Measurements from ENCODE around the gene DNAH3.
"Not testable (repeated sequence)": the region's sequence is repeated elsewhere in the genome, so short reads cannot be mapped to it uniquely, and the experiment has no call there.

DNAH3 gene, protein sequence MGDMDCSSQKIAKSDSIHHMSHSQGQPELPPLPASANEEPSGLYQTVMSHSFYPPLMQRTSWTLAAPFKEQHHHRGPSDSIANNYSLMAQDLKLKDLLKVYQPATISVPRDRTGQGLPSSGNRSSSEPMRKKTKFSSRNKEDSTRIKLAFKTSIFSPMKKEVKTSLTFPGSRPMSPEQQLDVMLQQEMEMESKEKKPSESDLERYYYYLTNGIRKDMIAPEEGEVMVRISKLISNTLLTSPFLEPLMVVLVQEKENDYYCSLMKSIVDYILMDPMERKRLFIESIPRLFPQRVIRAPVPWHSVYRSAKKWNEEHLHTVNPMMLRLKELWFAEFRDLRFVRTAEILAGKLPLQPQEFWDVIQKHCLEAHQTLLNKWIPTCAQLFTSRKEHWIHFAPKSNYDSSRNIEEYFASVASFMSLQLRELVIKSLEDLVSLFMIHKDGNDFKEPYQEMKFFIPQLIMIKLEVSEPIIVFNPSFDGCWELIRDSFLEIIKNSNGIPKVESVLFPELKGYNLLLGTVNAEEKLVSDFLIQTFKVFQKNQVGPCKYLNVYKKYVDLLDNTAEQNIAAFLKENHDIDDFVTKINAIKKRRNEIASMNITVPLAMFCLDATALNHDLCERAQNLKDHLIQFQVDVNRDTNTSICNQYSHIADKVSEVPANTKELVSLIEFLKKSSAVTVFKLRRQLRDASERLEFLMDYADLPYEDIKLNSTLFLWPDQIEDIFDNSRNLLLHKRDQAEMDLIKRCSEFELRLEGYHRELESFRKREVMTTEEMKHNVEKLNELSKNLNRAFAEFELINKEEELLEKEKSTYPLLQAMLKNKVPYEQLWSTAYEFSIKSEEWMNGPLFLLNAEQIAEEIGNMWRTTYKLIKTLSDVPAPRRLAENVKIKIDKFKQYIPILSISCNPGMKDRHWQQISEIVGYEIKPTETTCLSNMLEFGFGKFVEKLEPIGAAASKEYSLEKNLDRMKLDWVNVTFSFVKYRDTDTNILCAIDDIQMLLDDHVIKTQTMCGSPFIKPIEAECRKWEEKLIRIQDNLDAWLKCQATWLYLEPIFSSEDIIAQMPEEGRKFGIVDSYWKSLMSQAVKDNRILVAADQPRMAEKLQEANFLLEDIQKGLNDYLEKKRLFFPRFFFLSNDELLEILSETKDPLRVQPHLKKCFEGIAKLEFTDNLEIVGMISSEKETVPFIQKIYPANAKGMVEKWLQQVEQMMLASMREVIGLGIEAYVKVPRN (N-terminal part only)

DNA sequence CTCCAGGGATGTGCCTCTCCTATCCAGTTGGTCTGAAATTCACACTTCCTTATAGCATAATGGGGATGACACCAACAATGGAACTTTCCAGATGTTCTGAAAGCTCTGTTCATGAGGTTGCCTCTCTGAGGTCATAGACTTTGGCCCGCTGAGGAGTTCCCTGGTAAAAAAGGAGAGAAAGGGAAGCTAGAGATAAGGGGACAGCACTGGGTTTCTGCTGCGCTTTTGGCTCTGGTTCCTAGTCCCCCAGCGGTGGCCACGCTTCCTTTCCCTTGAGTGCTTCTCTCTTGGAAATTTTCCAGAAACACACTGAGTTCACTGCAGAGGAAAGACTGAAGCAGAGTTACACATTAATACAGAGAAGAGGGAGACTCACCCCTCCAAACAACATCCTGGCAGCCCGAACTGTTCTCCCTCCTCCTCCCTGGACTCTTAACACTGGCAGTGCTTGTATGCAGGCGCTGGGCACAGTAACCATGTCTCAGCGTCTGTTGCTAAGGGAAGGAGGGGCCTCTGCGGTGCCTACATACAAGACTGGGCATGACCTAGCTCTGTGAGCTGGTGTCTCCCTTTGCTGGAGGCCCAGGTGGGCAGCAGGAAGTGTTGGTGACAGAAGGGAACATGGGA is at the start of gene DNAH3:
DNAH3 (minus strand) TSS at position 472 of the 627 bp plus-strand sequence. CDS start 527 bp downstream, outside the sequence.
- no peak for DNase-seq

DNA sequence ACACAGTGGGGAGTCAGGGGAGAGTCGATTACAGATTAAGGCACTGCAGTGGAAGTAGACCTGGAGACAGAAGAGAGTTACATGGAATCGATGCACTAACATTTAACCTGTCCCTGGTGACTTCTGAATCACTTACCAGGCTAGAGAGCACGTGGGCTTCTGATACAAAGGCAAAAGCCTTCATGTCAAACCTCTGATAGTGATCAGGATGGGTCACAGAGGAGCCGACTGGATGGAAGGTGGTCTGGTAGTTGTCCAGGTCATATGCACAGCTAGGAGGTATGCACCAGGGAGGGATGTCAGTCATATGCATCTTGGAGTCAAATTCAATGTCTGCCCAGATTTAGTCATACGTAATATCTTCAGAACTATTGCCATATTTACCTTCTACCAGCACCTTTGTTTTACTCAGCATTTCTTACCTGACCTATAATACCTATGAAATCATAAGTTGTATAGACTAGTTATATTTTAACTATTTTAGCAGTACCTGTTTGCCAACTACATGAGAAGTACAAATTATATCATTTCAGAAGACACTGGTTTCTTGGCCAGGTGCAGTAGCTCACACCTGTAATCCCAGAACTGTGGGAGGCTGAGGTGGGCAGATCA is 49.1 kb upstream of the DNAH3 start:
- no peak for DNase-seq

DNA sequence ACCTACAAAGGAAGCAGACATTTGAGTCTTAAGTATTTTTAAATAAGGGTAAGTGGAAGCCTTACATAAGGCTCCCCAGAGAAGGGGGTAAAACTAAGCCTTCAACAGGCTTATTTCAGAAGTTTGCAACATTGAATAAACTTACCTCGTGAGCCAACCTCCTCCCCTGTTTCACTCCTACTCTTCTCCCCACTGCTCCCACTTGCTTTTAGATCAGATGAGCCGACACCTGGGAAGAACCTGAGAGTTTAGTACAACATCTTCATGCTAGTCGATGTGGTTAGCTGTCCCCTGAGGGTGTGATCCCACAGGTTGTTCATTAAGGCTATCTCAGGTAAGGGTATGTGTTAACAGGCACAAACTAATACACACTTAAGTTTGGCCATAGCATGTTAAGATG is 47.0 kb upstream of the DNAH3 start:
- DNase-seq = no peak

DNA sequence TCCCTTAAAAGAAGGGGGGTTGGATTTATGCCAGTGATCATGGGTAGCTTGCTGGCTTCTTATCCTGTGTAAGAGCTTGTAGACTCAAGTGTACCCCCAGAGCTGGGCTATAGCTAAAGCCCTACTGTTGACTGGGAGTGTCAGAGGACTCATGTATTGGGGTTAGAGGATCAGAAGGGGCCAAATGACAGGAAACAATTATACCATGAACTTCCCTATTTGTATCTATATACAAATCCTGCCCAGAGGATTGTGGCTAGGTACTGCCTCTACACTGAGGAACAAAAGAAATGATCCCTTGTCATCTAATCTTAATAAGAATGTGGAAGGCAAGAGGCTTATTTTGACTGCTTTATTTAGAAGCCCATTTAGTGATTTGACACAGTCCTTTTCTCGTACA is 46.5 kb upstream of the DNAH3 start:
- DNase-seq = no peak

DNA sequence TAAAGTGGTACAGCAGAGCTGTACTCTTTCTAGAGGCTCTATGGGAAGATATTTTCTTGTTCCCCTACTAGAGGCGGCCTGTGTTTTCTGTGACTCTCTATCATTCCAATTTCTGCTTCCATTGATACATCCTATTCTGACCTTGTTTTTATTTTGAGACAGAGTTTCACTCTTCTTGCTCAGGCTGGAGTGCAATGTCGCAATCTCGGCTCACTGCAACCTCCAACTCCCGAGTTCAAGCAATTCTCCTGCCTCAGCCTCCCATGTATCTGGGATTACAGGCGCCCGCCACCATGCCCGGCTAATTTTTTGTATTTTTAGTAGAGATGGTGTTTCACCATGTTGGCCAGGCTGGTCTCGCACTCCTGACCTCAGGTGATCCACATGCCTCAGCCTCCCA is 44.7 kb upstream of the DNAH3 start:
- not testable (repeated sequence) for DNase-seq

DNA sequence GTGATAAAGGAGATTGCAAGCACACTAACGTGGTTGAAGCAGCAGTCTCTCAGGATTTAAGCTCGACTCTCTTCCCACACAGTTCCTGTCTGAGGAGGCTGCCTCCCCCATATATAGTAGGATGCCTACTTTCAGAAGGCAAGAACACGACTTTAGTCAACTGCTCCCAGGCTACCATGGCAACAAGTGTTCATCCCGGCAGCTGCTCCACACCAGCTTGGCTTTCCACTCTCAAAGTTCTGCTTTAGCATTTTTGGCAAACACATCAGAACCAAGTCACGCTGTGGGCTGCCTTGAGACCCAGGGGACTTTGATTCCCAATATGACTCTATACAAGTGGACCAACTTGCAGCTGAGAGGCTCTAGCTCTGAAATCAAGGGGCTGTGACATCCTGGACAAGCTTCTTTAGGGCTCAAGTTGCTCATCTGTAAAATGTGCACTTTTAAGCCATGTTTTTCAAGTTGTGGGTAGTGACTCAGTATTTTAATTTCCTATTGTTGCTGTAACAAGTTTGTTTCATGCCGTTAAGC is 44.2 kb upstream of the DNAH3 start:
- DNase-seq = no peak

DNA sequence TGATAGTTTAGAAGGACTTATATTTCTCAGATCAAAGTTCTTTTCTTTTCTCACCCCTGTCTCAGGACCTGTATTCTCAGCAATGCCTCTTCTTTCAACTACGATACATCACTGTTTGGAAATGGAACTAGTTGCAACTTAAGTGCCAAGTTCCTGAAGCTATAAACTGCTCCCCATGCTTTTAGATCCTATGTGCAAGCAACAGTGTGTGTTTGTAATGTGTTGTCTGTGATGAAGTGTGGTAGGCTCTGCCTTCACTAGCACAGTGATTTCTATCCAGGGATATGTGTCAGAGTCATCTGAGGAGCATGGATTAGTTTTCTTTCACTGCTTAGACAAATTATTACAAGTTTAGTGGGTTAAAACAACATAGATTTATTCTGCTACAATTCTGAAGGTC is 42.3 kb upstream of the DNAH3 start:
- no peak for DNase-seq

DNA sequence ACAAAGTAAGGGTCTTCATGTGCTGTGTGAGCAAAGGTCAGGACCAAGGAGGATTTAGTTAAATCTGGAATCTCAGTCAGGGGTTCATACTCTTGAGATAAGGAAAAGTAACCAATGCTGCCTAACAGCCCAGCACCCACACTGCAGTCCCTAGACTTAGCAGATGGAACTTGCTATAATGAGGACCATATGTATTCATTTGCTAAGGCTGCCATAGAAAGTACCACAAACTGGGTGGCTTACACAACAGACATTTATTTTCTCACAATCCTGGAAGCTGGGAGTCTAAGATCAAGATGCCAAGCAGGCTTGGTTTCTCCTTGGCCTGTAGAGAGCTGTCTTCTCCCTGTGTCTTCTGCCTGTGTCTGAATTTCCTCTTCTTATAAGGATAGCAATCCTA is 40.0 kb upstream of the DNAH3 start:
- DNase-seq = no peak

DNA sequence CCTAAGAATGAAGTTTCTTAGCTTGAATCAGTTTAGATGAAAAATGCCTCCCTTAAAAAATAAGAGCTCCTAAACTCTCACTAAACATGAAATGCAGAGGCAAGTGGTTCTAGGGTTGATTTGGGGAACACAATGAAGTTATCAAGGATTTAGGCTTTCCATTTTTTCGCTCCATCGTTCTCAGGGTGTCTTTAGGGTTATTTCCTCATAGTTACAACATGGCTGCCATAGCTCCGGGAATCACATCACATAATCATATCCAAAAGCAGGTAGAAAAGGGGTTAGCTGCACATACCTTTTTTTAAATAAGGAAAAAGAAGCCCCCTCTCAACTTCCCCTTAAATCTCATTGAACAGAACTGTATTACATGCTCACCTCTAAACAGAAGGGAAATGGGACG is 39.4 kb upstream of the DNAH3 start:
- no peak for DNase-seq

DNA sequence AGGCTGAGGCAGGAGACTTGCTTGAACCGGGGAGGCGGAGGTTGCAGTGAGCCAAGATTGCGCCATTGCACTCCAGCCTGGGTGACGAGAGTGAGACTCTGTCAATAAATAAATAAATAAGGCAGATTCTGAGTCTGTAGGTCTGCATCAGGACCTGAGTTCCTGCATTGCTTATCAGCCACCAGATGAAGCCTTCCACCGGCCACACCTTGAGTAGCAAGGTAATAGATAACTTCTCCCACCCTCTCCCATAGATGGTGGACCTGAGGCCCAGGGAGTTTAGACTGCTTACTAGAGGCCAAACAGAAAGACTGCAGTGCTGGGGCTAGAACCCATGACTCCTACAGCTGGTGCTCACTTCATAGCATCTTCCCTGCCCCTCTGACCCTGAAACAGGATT is 38.7 kb upstream of the DNAH3 start:
- DNase-seq = no peak

DNA sequence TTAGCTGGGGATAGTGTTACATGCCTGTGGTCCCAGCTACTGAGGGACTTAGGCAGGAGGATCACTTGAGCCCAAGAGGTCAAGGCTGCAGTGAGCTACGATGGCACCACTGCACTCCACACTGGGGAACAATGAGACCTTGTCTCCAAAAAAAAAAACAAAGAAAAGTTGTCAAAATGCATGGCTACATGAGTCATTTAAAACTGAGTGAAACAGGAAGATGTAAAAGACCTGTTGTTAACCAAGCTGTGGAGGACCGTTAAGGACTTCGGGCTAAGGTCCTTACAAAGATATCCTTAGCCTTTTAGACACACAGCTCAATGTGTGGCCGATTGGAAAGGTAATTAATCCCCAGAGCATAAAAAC is 35.7 kb upstream of the DNAH3 start:
- no peak for DNase-seq

DNA sequence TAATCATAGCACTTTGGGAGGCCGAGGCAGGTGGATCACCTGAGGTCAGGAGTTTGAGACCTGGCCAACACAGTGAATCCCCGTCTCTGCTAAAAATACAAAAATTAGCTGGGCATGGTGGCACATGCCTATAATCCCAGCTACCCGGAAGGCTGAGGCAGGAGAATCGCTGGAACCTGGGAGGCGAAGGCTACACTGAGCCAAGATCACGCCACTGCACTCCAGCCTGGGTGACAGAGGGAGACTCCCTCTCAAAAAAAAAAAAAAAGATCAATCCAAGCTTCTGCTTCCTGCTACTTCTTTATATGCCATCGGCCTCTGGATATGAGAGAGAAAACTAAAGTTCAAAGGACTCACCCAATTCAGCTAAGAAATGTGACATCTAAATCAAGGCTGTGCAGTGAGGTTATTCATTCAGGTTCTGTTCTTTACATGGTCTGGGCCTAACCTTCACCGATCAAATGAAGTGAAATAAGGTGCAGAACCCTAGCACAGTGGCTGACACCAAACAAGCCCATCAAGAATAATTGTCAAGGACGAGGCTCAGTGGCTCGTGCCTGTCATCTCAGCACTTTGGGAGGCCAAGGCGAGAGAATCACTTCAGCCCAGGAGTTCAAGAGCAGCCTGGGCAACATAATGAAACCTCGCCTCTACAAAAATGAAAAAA is 35.1 kb upstream of the DNAH3 start:
- no peak for DNase-seq

DNA sequence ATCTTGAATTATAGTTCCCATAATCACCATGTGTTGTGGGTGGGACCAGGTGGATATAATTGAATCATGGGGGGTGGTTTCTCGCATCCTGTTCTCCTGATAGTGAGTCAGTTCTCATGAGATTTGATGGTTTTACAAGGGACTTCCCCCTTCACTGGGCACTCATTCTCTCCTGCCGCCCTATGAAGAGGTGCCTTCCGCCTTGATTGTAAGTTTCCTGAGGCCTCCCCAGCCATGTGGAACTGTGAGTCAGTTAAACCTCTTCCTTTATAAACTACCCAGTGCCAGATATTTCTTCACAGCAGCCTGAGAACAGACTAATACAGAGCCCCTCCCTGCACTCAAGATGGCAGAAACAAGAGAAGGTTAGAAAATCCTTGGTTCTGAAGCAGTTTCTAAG is 34.2 kb upstream of the DNAH3 start:
- peak; percentile 51 for DNase-seq

DNA sequence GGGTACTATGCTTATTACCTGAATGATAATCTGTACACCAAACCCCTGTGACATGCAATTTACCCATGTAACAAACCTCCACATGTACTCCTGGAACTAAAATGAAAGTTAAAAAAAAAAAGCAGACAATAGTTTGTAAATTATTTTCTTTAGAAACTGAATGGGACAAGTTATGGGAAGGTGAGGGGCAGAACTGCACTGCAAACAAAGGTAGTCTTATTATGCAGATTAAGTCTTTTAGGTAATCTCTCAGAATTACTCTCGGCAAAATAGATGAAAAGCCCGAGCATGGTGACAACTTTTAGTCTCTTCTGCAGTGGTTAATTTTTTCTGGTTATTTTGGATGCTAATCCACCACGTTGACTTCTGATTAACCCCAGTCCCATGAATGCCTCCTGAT is 33.3 kb upstream of the DNAH3 start:
- DNase-seq = no peak

DNA sequence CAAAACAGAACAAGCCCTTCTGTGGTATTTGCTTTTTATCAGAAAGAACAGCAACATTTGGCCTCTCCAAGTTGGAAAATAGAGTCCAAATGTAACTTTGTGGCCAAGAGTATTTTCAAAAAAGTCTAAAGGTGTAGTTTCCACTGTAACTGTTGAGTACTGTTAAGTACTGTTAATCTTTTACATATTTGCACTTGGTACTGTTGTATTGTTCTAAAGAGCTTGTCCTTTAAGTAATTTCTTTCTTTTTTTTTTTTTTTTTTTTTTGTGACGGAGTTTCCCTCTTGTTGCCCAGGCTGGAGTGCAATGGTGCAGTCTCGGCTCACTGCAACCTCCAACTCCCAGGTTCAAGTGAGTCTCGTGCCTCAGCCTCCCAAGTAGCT is 29.3 kb upstream of the DNAH3 start:
- DNase-seq = no peak

DNA sequence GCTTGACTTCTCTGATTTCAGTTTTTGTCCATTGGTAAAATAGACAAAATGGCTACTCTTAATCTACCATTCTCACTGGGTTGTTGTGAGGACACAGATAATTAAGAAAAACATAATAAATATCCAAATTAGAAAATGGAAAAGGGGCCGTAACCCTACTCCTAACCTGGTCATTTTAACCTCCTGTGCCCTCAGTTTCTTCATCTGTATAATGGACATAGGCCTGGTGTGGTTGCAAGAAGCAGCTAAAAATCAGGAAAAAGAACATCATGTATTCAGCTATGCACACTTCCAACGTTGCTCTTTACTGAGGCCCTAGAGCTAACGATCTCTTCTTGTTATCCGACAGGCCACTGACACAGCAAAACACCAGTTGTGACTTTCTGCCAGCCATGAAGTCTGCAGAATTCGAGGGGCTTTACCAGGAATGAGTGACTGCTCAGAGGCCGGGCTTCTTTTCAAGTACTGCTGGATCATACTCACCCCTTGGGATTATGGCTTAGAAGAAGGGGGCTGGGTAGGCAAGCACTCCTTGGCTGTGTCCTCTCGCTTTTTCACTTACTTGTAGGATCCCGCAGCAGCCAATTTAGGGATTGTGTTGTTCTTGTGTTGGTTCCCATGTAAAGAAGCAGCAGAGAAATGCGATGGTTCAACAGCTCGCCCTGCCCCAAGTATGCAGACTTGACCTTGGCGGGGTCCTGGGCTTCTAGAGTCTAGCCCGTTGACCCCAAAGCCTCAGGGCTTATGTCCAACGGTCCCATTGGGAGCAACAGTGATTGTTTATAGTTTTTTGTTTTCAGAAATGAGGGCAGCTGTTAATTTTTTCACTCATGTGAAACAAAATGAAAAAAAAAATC is 28.7 kb upstream of the DNAH3 start:
- DNase-seq = no peak

DNA sequence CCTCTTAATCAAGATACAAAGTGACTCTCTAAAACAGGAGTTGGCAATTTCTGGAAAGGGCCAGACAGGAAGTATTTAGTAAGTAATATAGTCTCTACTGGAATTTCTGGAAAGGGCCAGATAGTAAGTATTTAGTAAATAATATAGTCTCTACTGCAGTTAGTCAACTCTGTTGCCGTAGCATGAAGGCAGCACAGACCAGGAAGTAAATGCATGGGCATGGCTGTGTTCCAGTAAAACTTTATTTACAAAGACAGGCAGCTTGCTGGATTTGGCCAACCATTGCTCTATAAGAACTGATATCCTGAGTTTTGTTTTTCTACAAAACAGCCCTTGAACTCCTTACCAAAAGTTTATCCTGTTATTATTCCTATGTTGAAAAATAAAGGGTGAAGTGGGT is 24.8 kb upstream of the DNAH3 start:
- no peak for DNase-seq

DNA sequence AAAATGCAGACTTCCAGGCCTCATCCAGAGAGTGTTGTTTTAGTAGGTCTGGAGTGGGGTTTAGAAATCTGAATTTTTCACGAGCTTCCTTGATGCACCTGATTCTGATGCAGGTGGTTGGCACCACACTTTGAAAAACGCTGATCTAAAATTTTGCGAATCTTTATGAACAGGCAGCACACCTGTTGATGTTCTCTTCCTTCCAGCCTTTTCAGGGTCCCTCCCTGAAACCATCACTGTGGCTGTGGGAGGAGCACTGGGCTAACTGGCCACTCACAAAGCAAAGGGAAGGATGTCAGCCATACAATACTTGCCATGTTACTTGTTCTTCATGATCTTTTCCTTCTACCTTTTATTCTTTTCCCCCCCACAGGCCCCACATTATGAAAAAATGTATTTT is 22.0 kb upstream of the DNAH3 start:
- no peak for DNase-seq

DNA sequence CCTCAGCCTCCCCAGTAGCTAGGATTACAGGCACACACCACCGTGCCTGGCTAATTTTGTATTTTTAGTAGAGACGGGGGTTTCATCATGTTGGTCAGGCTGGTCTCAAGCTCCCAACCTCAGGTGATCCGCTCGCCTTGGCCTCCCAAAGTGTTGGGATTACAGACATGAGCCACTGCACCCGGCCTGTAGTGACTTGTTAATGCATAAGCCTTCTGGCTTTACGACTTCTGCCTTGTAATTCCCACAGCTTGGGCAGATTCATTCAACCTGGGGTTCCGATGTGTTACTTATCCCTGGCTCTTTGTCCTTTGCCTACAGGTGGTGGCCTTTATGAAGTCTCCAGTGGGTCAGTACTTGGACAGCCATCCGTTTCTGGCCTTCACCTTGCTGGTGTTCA is 19.5 kb upstream of the DNAH3 start:
- DNase-seq = not testable (repeated sequence)

DNA sequence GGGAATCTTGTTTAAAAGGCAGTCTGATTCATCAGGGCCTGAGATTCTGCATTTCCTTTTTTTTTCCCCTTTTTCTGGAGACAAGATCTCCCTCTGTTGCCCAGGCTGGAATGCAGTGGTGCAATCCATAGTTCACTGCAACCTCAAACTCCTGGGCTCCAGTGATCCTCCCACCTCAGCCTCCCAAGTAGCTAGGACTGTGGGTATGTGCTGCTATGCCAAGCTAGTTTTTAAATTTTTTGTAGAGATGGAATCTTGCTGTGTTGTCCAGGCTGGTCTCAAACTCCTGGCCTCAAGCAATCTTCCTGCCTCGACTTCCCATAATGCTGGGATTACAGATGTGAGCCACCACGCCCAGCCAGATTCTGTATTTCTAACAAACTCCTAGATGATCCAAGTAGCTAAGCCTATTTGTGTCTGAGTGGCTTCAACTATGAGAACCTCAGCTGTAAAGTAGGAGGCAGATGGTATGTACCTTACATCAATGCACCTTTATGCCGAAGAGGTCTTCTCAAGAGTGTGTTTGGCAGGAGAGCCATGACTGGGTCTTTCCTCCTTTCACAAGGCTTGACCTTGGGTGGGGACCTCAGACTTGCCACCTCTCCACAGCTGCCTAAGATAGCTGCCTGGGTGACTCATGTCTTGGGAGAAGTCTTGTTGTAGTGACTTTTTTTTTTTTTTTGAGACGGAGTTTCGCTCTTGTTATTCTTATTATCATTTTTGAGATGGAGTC is 18.8 kb upstream of the DNAH3 start:
- DNase-seq = no peak

All from activated CD4-positive, alpha-beta T cell treated with anti-CD3 and anti-CD28 coated beads, Interleukin-2, amount 50 U/mL, for 16 hours (primary cell).